ENCODE data around the gene FBXL17. TPM values are rescaled to one million over a fixed set of nuclear protein-coding genes. Genes with fewer than 3 reads are reported as not detected.

Gene FBXL17
- total RNA-seq, 1 experiment from 2014 or later: 8.8 TPM

- Histone ChIP-seq H3K79me2 (ENCODE audit: low read length) (no peaks in the 10 kb centered on the region), H4K20me1 (ENCODE audit: low read length) (no peaks in the 10 kb centered on the region), H3F3A (ENCODE audit: low read length, unreplicated experiment) (no peaks in the 10 kb centered on the region), H2AFZ (ENCODE audit: low read length) (no peak overlapping the region), H3K27ac (ENCODE audit: low read length) (no peak overlapping the region), H3K9me3 (ENCODE audit: low read length) (no peaks in the 10 kb centered on the region), H3K27me3 (ENCODE audit: low read length) (no peaks in the 10 kb centered on the region), H3K4me2 (ENCODE audit: low read length) (no peak overlapping the region), H3K4me3 (ENCODE audit: low read length) (no peak overlapping the region), H3K9ac (ENCODE audit: low read length) (no peak overlapping the region), H3K36me3 (ENCODE audit: low read depth, low read length) (no peaks in the 10 kb centered on the region), H3K4me1 (ENCODE audit: insufficient read depth, low read length) (no peaks in the 10 kb centered on the region), H3K9me2 (replicated peaks; ENCODE audit: low read length) (no peaks in the 10 kb centered on the region)
- DNase-seq: no peak
- TF ChIP-seq EZH2 (IDR thresholded peaks at IDR 0.05; ENCODE audit: low read length, unreplicated experiment) (no peak), EZH2phosphoT487 (IDR thresholded peaks at IDR 0.05; ENCODE audit: borderline replicate concordance, low read length) (no peak), CTCF (conservative IDR thresholded peaks at IDR 0.05; ENCODE audit: low read depth, low read length) (no peak)
- intact Hi-C loops (cut with micrococcal nuclease): no loop called here
- BruUV-seq (replicated peaks): no TSS peak
- POLR2A ChIA-PET (ENCODE audit: unreplicated experiment): no interaction called here
- ATAC-seq: no peak
- CTCF ChIA-PET: no interaction called here
Measured at GRCh38 chr5:108174286-108174685, 207.6 kb downstream of the FBXL17 start.

GRCh38 chr5:108171759-108172158 lies 210.1 kb downstream of the FBXL17 start:
- Histone ChIP-seq H3K9ac (ENCODE audit: low read length) (no peak overlapping the region), H3K9me2 (replicated peaks; ENCODE audit: low read length) (no peaks in the 10 kb centered on the region), H3K9me3 (ENCODE audit: low read length) (no peaks in the 10 kb centered on the region), H3K27ac (ENCODE audit: low read length) (no peak overlapping the region), H3K27me3 (ENCODE audit: low read length) (no peaks in the 10 kb centered on the region), H3K4me2 (ENCODE audit: low read length) (no peak overlapping the region), H3K4me1 (ENCODE audit: insufficient read depth, low read length) (peaks cover 6% of the 10 kb centered on the region), H4K20me1 (ENCODE audit: low read length) (no peaks in the 10 kb centered on the region), H3K36me3 (ENCODE audit: low read depth, low read length) (no peaks in the 10 kb centered on the region), H3F3A (ENCODE audit: low read length, unreplicated experiment) (no peaks in the 10 kb centered on the region), H3K4me3 (ENCODE audit: low read length) (no peak overlapping the region), H2AFZ (ENCODE audit: low read length) (no peak overlapping the region), H3K79me2 (ENCODE audit: low read length) (no peaks in the 10 kb centered on the region)
- ChIA-PET POLR2A (ENCODE audit: unreplicated experiment) (interaction anchor here (0.6 kb wide), 1 partner anchor 322 kb away, joined by 3 read pairs; no protein-coding TSS in a partner anchor), CTCF (no interaction called here)
- DNase-seq (no peak), ATAC-seq (no peak)
- intact Hi-C loops (cut with micrococcal nuclease): no loop called here
- no TSS peak for BruUV-seq (replicated peaks)
- TF ChIP-seq EZH2 (IDR thresholded peaks at IDR 0.05; ENCODE audit: low read length, unreplicated experiment) (no peak), CTCF (conservative IDR thresholded peaks at IDR 0.05; ENCODE audit: low read depth, low read length) (no peak), EZH2phosphoT487 (IDR thresholded peaks at IDR 0.05; ENCODE audit: borderline replicate concordance, low read length) (no peak)

GRCh38 chr5:108168915-108169314 lies 213.0 kb downstream of the FBXL17 start:
- no peak for DNase-seq
- Histone ChIP-seq H3F3A (ENCODE audit: low read length, unreplicated experiment) (no peaks in the 10 kb centered on the region), H3K27me3 (ENCODE audit: low read length) (no peaks in the 10 kb centered on the region), H3K36me3 (ENCODE audit: low read depth, low read length) (no peaks in the 10 kb centered on the region), H4K20me1 (ENCODE audit: low read length) (no peaks in the 10 kb centered on the region), H3K27ac (ENCODE audit: low read length) (no peak overlapping the region), H3K9ac (ENCODE audit: low read length) (no peak overlapping the region), H3K4me3 (ENCODE audit: low read length) (no peak overlapping the region), H3K9me2 (replicated peaks; ENCODE audit: low read length) (no peaks in the 10 kb centered on the region), H3K79me2 (ENCODE audit: low read length) (no peaks in the 10 kb centered on the region), H3K9me3 (ENCODE audit: low read length) (no peaks in the 10 kb centered on the region), H2AFZ (ENCODE audit: low read length) (no peak overlapping the region), H3K4me2 (ENCODE audit: low read length) (no peak overlapping the region), H3K4me1 (ENCODE audit: insufficient read depth, low read length) (peaks cover 6% of the 10 kb centered on the region)
- ChIA-PET CTCF (no interaction called here), POLR2A (ENCODE audit: unreplicated experiment) (no interaction called here)
- no peak for TF ChIP-seq EZH2phosphoT487 (IDR thresholded peaks at IDR 0.05; ENCODE audit: borderline replicate concordance, low read length)
- TF ChIP-seq EZH2 (IDR thresholded peaks at IDR 0.05; ENCODE audit: low read length, unreplicated experiment): no peak
- no peak for TF ChIP-seq CTCF (conservative IDR thresholded peaks at IDR 0.05; ENCODE audit: low read depth, low read length)
- no peak for ATAC-seq
- intact Hi-C loops (cut with micrococcal nuclease): no loop called here
- BruUV-seq (replicated peaks): no TSS peak
